WTC11 (cell line): ENCODE results near the gene KLHL29. TPM values are rescaled to one million over a fixed set of nuclear protein-coding genes. Genes with fewer than 3 reads are reported as not detected.

Source experiments
- ATAC-seq: fragments of 200-7000 bp; cut with Tn5 transposase; 2 replicates; pipeline ENCODE4 v1.10.0; 2021; ENCODE audit warnings: mild to moderate bottlenecking, moderate library complexity
- CTCF ChIA-PET: fragments of 300-600 bp; sonication (Branson Sonifier 250); formaldehyde crosslinking; loops from one replicate; lab custom pipeline; 2021; ENCODE audit warnings: antibody characterized with exemption; lab: Charles Lee
- POLR2A ChIA-PET: fragments of 350-600 bp; sonication (Branson Sonifier 250); formaldehyde crosslinking; loops from one replicate; lab custom pipeline; 2021; ENCODE audit warnings: antibody characterized with exemption; lab: Charles Lee
- DNase-seq: peaks from one replicate; pipeline ENCODE4 v3.0.0; 2021; ENCODE audit warnings: low spot score
- H3K27ac Mint-ChIP-seq: 2 replicates; pipeline ENCODE4 v1.8.0; 2021; ENCODE audit warnings: mixed read lengths
- H3K27me3 Mint-ChIP-seq: 2 replicates; pipeline ENCODE4 v1.8.0; 2021; ENCODE audit warnings: low read depth, mild to moderate bottlenecking, moderate library complexity, mixed read lengths
- H3K36me3 Mint-ChIP-seq: 2 replicates; pipeline ENCODE4 v1.8.0; 2021; ENCODE audit warnings: mixed read lengths
- H3K4me1 Mint-ChIP-seq: 2 replicates; pipeline ENCODE4 v1.8.0; 2022; ENCODE audit warnings: mixed read lengths
- H3K4me3 Mint-ChIP-seq: 2 replicates; pipeline ENCODE4 v1.8.0; 2021; ENCODE audit warnings: mild to moderate bottlenecking, moderate library complexity, mixed read lengths
- H3K9me3 Mint-ChIP-seq: 2 replicates; pipeline ENCODE4 v1.8.0; 2021; ENCODE audit warnings: mixed read lengths
- AR ChIP-seq: fragments of 250-450 bp; sonication (Bioruptor Pico); IDR thresholded peaks from 2 replicates; pipeline ENCODE4 v1.9.0; 2021; ENCODE audit warnings: mild to moderate bottlenecking
- ARID4B ChIP-seq: sonication (generic); formaldehyde crosslinking; IDR thresholded peaks from 2 replicates; pipeline ENCODE4 v1.8.0; 2023; ENCODE audit warnings: missing genetic modification reagents, mild to moderate bottlenecking, borderline replicate concordance
- ELF4 ChIP-seq: sonication (generic); formaldehyde crosslinking; IDR thresholded peaks from 2 replicates; pipeline ENCODE4 v1.8.1; 2022; ENCODE audit warnings: low read depth, mild to moderate bottlenecking, moderate library complexity, missing genetic modification reagents
- FOXJ3 ChIP-seq: sonication (generic); formaldehyde crosslinking; IDR thresholded peaks from 2 replicates; pipeline ENCODE4 v1.9.0; 2021; ENCODE audit warnings: missing genetic modification reagents, mild to moderate bottlenecking, borderline replicate concordance
- FOXP4 ChIP-seq: sonication (generic); formaldehyde crosslinking; IDR thresholded peaks from 2 replicates; pipeline ENCODE4 v1.8.0; 2022; ENCODE audit warnings: mild to moderate bottlenecking, missing genetic modification reagents
- GTF2I ChIP-seq: fragments of 250-450 bp; sonication (Bioruptor Pico); conservative IDR thresholded peaks from 2 replicates; pipeline ENCODE4 v1.4.0; 2021; ENCODE audit warnings: mild to moderate bottlenecking
- NFATC4 ChIP-seq: fragments of 250-450 bp; sonication (Bioruptor Pico); IDR thresholded peaks from 2 replicates; pipeline ENCODE4 v1.9.0; 2021; ENCODE audit warnings: mild to moderate bottlenecking
- NR3C1 ChIP-seq: sonication (generic); formaldehyde crosslinking; conservative IDR thresholded peaks from 2 replicates; pipeline ENCODE4 v1.8.1; 2023; ENCODE audit warnings: low read depth, mild to moderate bottlenecking, missing genetic modification reagents
- PRDM15 ChIP-seq: sonication (generic); formaldehyde crosslinking; IDR thresholded peaks from 2 replicates; pipeline ENCODE4 v1.8.0; 2022; ENCODE audit warnings: missing genetic modification reagents
- TEAD4 ChIP-seq: sonication (generic); formaldehyde crosslinking; IDR thresholded peaks from 2 replicates; pipeline ENCODE4 v1.8.0; 2022; ENCODE audit warnings: mild to moderate bottlenecking, missing genetic modification reagents
- ZNF425 ChIP-seq: fragments of 250-450 bp; sonication (Bioruptor Pico); conservative IDR thresholded peaks from 2 replicates; pipeline ENCODE4 v1.9.0; 2021; ENCODE audit warnings: mild to moderate bottlenecking
- ZNF671 ChIP-seq: fragments of 250-450 bp; sonication (Bioruptor Pico); IDR thresholded peaks from 2 replicates; pipeline ENCODE4 v1.8.0; 2021; ENCODE audit warnings: mild to moderate bottlenecking
- total RNA-seq: library from RNA; stranded (reverse); gene quantifications from 3 replicates; pipeline ENCODE4 v1.2.3, GENCODE V29; 2021

KLHL29 gene
- total RNA-seq, 1 experiment from 2014 or later: 7.1 TPM

- peaks cover 18% of the 10 kb centered on the region for H3K9me3 Mint-ChIP-seq
- TF ChIP-seq NFATC4 (no peak), ARID4B (CRISPR knock-in tag) (no peak), NR3C1 (CRISPR knock-in tag) (no peak), FOXP4 (CRISPR knock-in tag) (no peak), ELF4 (CRISPR knock-in tag) (no peak), ZNF425 (no peak), GTF2I (CRISPR knock-in tag) (no peak), ZNF671 (CRISPR knock-in tag) (no peak), AR (CRISPR knock-in tag) (no peak), PRDM15 (CRISPR knock-in tag) (no peak), FOXJ3 (CRISPR knock-in tag) (no peak), TEAD4 (CRISPR knock-in tag) (no peak)
- ChIA-PET CTCF (interaction anchor here (0.6 kb wide), 1 partner anchor 100 kb away, joined by 3 read pairs; no protein-coding TSS in a partner anchor), POLR2A (no interaction called here)
- ATAC-seq: no peak
- no peak overlapping the region for H3K27ac Mint-ChIP-seq
- peaks cover 6% of the 10 kb centered on the region for H3K27me3 Mint-ChIP-seq
- H3K4me1 Mint-ChIP-seq: peaks cover 9% of the 10 kb centered on the region
- H3K36me3 Mint-ChIP-seq: peaks cover 11% of the 10 kb centered on the region
- DNase-seq: no peak
- no peak overlapping the region for H3K4me3 Mint-ChIP-seq
Observed at GRCh38 chr2:23681356-23682140, 296.6 kb downstream of the KLHL29 start.
